VCaP (cell line): Measurements from ENCODE around the gene METTL16.

Source experiments
- H3K27ac ChIP-seq: fragments of 450-650 bp; 2 replicates; pipeline ENCODE4 v1.5.1; 2017
- TF ChIP-seq, protein P1 (sequence below): fragments of 450-650 bp; conservative IDR thresholded peaks from 2 replicates; pipeline ENCODE4 v1.5.1; 2017; ENCODE audit warnings: mild to moderate bottlenecking, moderate library complexity

Gene METTL16

DNA sequence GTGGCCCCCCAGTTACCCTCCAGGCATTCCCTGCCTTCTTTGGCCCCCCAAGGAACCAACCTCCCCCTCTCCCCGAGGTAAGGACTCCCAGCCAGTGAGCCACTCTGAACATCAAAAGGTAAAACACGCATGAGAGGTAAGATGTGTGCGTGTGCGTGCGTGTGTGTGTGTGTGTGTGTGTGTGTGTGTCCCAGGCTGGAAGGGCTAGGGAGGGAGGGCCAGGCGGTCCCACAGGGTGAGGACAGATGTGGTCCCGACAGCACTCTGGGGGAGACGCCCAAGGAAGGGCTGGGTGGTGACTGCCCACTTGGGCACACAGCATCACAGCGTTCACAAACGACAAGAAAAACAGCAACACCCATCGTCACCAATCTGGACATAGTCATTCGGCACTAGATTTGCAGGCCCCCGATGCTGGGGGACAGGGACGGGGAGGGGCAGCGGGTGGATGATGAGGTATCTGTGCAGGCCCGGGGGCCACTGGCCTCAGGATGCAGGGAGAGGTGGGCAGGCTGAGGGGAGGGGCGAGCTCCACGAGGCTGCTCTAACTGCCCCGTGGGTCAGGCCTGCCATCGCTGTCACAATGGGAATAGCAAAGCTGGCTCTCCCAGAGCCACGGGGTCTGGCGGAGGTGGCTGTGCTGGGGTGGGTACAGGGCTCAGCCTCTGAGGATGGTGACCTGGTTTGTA is 127.1 kb downstream of the METTL16 start:
- TF ChIP-seq, protein P1, sequence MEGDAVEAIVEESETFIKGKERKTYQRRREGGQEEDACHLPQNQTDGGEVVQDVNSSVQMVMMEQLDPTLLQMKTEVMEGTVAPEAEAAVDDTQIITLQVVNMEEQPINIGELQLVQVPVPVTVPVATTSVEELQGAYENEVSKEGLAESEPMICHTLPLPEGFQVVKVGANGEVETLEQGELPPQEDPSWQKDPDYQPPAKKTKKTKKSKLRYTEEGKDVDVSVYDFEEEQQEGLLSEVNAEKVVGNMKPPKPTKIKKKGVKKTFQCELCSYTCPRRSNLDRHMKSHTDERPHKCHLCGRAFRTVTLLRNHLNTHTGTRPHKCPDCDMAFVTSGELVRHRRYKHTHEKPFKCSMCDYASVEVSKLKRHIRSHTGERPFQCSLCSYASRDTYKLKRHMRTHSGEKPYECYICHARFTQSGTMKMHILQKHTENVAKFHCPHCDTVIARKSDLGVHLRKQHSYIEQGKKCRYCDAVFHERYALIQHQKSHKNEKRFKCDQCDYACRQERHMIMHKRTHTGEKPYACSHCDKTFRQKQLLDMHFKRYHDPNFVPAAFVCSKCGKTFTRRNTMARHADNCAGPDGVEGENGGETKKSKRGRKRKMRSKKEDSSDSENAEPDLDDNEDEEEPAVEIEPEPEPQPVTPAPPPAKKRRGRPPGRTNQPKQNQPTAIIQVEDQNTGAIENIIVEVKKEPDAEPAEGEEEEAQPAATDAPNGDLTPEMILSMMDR: no peak
- H3K27ac ChIP-seq: peak overlapping the region; percentile 83

DNA sequence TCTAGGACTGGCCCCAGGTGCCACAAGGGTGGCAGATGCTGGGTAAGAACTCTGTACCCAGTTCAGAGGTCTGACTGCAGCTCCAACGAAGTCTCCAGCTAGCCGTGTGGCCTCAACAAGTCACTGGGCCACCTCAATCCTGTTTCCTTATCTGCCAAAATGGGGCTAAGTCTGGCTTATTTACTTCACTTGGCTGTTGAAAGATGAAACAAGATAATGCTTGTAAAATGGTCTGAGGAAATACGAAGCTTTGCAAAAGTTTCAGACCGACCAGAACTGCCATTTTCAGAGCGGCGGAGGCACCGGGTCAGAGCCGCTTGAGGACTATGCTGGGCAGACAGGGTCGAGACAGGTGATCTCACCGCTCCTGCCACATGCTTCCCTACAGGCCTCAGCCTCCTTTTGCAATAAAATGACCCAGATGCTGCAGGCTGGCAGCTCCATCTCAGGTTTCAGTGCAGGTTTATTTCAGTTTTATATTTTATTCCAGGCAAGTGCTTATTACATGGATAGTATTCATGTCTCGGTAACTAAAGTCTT is 128.0 kb downstream of the METTL16 start:
- H3K27ac ChIP-seq: peak overlapping the region; percentile 83
- TF ChIP-seq, protein P1: no peak

DNA sequence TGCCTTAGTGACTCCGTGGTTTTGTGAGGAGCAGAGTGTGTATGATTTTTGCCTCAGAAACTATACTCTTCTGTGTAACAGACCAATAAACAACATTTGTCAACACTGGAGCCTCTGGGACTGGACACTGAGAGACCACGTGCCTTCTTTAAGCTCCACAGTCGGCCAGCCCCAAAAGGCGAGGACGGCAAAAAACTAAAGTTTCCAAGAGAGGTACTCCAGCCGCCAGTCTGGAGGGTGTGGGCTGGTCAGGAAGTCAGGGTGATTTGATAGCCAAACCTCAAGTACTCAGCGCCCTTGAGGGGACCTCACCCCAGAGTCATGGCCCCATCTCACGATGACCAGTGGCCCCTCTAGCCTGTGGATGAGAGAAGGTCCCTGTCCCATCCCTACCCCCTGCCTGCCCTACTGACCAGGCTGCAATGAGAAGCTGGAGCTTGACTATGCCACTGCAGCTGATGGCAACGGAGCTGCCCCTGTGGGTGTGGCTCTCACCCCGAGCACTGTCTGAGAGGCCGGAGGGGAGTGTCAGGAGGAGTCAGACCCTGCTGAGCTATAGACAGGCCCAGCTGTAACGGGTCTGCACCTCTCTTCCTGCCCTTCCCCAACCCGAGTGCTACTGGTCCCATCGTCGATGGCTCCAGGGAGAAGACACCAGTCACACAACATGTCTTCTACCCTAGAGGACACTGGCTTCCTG is 130.6 kb downstream of the METTL16 start:
- H3K27ac ChIP-seq: no peak overlapping the region
- TF ChIP-seq, protein P1: no peak

DNA sequence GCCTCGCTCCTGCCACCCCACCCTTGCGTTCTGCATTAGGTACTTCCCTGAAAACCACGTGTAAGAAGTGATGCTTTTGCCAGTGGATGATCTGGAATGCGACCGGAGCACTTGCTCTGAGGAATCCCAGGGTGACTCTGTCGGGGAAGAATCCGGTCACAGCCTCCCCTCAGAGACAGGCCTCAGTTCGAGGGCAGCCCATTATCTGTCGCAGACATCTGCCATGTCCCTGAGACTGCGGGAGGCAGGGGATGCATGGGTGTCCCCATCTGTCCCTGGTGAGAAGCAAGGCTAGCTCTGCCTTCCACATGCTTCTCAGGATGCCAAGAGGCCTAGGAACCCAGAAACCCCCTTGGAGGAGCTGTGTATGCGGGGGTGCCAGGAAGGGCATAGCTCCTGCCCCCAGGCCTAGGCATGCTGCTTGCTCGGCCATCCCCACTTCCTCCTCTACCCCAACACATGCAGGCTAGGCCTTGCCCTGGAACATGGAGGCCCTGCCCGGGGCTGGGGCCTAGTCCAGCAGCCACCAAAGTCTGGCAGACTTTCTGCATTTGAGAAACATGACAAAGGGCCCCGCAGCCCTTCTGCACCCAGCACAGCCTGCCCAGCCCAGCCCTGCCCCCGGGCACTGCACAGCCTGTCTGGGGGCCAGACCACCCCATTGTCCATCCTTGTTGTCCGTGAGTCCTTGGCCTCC is 131.3 kb downstream of the METTL16 start:
- TF ChIP-seq, protein P1: no peak
- H3K27ac ChIP-seq: no peak overlapping the region

DNA sequence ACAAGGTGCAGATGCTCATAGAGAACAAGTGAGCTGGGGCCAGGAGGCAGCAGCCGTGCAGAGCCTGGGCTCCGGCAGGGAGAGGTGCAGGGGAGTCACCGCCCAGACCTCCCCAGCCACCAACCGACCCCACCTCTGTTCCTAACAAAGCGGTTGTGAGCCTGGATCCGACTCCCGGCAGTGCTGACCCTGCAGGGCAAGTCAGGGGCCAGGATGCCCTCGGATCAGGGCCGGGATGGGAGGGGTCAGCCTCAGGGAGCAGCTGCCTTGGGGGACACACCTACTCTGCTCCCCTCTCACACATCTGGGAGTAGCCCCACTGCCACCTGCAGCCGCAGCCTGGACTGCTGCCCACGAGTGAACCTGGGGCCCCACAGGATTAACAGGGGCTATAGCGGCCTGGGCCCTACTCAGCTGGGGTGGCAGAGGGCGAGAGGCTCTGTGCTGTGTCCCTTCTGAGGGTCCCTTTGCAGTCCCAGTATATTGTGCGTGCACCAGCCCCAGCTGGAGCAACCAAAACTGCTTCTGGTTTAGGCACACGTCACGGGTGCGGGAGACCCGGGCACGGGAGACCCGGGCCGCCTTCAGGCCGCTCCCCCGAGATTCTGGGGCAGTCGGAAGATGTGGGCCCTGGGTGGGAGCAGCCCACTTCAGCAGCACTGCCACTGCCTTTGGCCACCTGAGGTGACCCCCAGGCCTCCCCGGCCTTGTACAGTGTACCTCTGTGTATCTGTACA is 132.0 kb downstream of the METTL16 start:
- no peak overlapping the region for H3K27ac ChIP-seq
- TF ChIP-seq, protein P1: no peak

DNA sequence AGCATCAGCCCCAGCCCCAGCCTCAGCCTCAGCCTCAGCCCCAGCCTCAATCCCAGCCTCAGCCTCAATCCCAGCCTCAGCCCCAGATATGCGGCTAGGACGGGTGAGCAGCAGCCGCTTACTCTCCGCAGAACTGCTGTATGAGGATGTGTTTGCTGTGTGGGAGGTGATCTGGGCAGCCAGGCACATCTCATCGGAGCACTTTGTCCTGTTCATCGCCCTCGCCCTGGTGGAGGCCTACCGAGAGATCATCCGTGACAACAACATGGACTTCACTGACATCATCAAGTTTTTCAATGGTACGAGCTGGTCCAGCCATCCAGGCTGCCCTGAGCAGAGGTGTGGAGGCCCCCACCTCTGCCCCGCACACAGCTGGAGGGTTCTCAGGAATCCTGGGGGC is 132.8 kb downstream of the METTL16 start:
- no peak overlapping the region for H3K27ac ChIP-seq
- TF ChIP-seq, protein P1: no peak
